ENCODE measurements around the gene DUSP15.

The DUSP15 gene

DNA sequence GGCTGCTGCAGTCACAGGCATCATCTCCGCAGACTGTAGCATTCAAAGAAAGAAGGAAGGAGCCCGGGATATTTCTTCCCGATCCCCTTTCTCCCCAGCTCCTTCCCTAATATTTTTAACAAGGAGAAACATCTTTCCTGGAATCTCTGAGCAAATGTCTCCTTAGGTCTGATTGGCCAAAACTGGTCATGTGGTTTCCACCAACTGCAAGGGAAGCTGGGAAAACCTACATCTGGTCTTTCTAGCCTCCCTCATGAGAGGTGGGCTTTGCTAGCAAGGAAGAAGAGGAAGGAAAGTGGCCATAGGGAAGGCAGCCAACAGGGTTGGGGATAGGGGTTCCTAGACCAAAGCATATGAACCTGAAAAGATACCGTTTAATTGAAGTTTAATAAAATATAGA, 46.4 kb upstream of the DUSP15 start:
- Histone ChIP-seq H3K4me2 (ENCODE audit: low read length) (no peak overlapping the region), H3K36me3 (replicated peaks; ENCODE audit: low read depth, low read length) (no peaks in the 10 kb centered on the region), H2AFZ (ENCODE audit: low read depth, low read length) (no peak overlapping the region), H4K20me1 (ENCODE audit: insufficient read depth, low read length) (no peaks in the 10 kb centered on the region), H3K27me3 (ENCODE audit: low read depth, low read length) (no peaks in the 10 kb centered on the region), H3K9ac (ENCODE audit: low read length) (no peak overlapping the region), H3K79me2 (ENCODE audit: low read length) (no peaks in the 10 kb centered on the region), H3K4me3 (ENCODE audit: low read length) (no peak overlapping the region), H3K9me3 (ENCODE audit: insufficient read depth, low read length) (no peaks in the 10 kb centered on the region), H3K27ac (ENCODE audit: low read length) (no peak overlapping the region), H3K4me1 (ENCODE audit: low read length) (peaks cover 25% of the 10 kb centered on the region)
- no peak for TF ChIP-seq EZH2phosphoT487 (IDR thresholded peaks at IDR 0.05; ENCODE audit: low read depth)
- TF ChIP-seq, protein P1, sequence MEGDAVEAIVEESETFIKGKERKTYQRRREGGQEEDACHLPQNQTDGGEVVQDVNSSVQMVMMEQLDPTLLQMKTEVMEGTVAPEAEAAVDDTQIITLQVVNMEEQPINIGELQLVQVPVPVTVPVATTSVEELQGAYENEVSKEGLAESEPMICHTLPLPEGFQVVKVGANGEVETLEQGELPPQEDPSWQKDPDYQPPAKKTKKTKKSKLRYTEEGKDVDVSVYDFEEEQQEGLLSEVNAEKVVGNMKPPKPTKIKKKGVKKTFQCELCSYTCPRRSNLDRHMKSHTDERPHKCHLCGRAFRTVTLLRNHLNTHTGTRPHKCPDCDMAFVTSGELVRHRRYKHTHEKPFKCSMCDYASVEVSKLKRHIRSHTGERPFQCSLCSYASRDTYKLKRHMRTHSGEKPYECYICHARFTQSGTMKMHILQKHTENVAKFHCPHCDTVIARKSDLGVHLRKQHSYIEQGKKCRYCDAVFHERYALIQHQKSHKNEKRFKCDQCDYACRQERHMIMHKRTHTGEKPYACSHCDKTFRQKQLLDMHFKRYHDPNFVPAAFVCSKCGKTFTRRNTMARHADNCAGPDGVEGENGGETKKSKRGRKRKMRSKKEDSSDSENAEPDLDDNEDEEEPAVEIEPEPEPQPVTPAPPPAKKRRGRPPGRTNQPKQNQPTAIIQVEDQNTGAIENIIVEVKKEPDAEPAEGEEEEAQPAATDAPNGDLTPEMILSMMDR (IDR thresholded peaks at IDR 0.05; ENCODE audit: low read depth, low read length) = no peak

GRCh38 chr20:31915491-31916280, 45.4 kb upstream of the DUSP15 start:
- Histone ChIP-seq H4K20me1 (ENCODE audit: insufficient read depth, low read length) (no peaks in the 10 kb centered on the region), H3K4me1 (ENCODE audit: low read length) (peaks cover 25% of the 10 kb centered on the region), H3K27ac (ENCODE audit: low read length) (no peak overlapping the region), H3K9ac (ENCODE audit: low read length) (no peak overlapping the region), H2AFZ (ENCODE audit: low read depth, low read length) (no peak overlapping the region), H3K9me3 (ENCODE audit: insufficient read depth, low read length) (no peaks in the 10 kb centered on the region), H3K79me2 (ENCODE audit: low read length) (no peaks in the 10 kb centered on the region), H3K36me3 (replicated peaks; ENCODE audit: low read depth, low read length) (no peaks in the 10 kb centered on the region), H3K27me3 (ENCODE audit: low read depth, low read length) (no peaks in the 10 kb centered on the region), H3K4me2 (ENCODE audit: low read length) (no peak overlapping the region), H3K4me3 (ENCODE audit: low read length) (no peak overlapping the region)
- no peak for TF ChIP-seq EZH2phosphoT487 (IDR thresholded peaks at IDR 0.05; ENCODE audit: low read depth)
- TF ChIP-seq, protein P1 (IDR thresholded peaks at IDR 0.05; ENCODE audit: low read depth, low read length) = no peak

GRCh38 chr20:31914170-31914569, 43.8 kb upstream of the DUSP15 start:
- Histone ChIP-seq H3K27me3 (ENCODE audit: low read depth, low read length) (no peaks in the 10 kb centered on the region), H2AFZ (ENCODE audit: low read depth, low read length) (no peak overlapping the region), H3K9me3 (ENCODE audit: insufficient read depth, low read length) (no peaks in the 10 kb centered on the region), H3K4me3 (ENCODE audit: low read length) (no peak overlapping the region), H3K27ac (ENCODE audit: low read length) (no peak overlapping the region), H3K9ac (ENCODE audit: low read length) (no peak overlapping the region), H3K4me2 (ENCODE audit: low read length) (no peak overlapping the region), H3K79me2 (ENCODE audit: low read length) (no peaks in the 10 kb centered on the region), H3K4me1 (ENCODE audit: low read length) (peaks cover 25% of the 10 kb centered on the region), H4K20me1 (ENCODE audit: insufficient read depth, low read length) (no peaks in the 10 kb centered on the region), H3K36me3 (replicated peaks; ENCODE audit: low read depth, low read length) (no peaks in the 10 kb centered on the region)
- no peak for TF ChIP-seq EZH2phosphoT487 (IDR thresholded peaks at IDR 0.05; ENCODE audit: low read depth)
- TF ChIP-seq, protein P1 (IDR thresholded peaks at IDR 0.05; ENCODE audit: low read depth, low read length) = no peak

DNA sequence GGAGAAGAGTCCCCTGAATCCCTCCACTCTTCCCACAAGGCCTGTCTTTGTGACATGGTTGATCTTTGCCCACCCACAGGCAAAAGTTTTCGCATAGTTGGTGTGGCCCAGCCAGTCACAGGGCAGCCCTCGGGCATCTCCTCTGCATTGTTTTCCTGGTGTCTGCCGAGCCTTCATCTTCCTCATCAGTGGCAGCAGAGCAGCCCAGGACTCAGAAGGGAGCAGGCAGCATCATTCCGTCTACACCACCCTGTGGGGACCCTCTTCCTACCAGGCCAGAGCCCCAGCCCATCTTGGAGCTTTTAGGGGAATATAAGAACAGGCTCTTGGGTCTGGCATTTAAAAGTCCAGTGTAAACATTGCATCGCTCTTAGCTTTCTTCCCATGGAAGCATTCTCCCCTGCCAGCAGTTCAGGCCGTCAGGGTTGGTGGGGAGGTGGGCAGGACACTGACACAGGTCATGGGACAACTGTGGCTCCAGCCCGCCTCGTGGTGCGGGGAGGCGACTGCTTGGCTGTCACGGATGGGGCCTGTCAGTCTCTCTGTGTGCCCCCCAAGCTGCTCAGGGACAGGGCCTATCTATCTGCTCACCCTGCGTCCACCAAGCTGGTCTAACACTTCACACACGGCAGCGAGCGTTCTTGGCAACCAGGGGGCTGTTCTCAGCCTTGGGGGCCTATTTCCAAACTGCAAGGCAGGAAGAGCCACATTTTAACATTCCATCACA, 43.3 kb upstream of the DUSP15 start:
- Histone ChIP-seq H3K9me3 (ENCODE audit: insufficient read depth, low read length) (no peaks in the 10 kb centered on the region), H3K27ac (ENCODE audit: low read length) (no peak overlapping the region)

More for the DNA sequence above, 43.3 kb upstream of the DUSP15 start:
- Histone ChIP-seq H2AFZ (ENCODE audit: low read depth, low read length) (no peak overlapping the region), H3K79me2 (ENCODE audit: low read length) (no peaks in the 10 kb centered on the region), H3K36me3 (replicated peaks; ENCODE audit: low read depth, low read length) (no peaks in the 10 kb centered on the region), H3K27me3 (ENCODE audit: low read depth, low read length) (no peaks in the 10 kb centered on the region), H3K4me2 (ENCODE audit: low read length) (no peak overlapping the region), H3K9ac (ENCODE audit: low read length) (no peak overlapping the region), H4K20me1 (ENCODE audit: insufficient read depth, low read length) (no peaks in the 10 kb centered on the region), H3K4me1 (ENCODE audit: low read length) (peaks cover 20% of the 10 kb centered on the region), H3K4me3 (ENCODE audit: low read length) (no peak overlapping the region)
- TF ChIP-seq EZH2phosphoT487 (IDR thresholded peaks at IDR 0.05; ENCODE audit: low read depth) = no peak
- TF ChIP-seq, protein P1 (IDR thresholded peaks at IDR 0.05; ENCODE audit: low read depth, low read length) = no peak
